ENCODE results near the gene SMIM36.
A peak's percentile ranks its signal among the peaks of the same experiment; 100 is the strongest.
"Not testable (repeated sequence)": the region's sequence is repeated elsewhere in the genome, so short reads cannot be mapped to it uniquely, and the experiment has no call there.

SMIM36 gene

GRCh38 chr17:55507669-55508068 is 3.6 kb downstream of the SMIM36 start:
- not testable (repeated sequence) for DNase-seq (ENCODE audit: low read depth in 3 of 3)

GRCh38 chr17:55501626-55502025 is 9.6 kb downstream of the SMIM36 start:
- not testable (repeated sequence) for DNase-seq (ENCODE audit: low read depth in 3 of 3)

- no peak for DNase-seq (ENCODE audit: low read depth in 3 of 3)
Measured at GRCh38 chr17:55500103-55500502, 11.1 kb downstream of the SMIM36 start.

- no peak for DNase-seq (ENCODE audit: low read depth in 3 of 3)
Measured at GRCh38 chr17:55496094-55496881, 15.0 kb downstream of the SMIM36 start.

GRCh38 chr17:55495239-55495638 is 16.0 kb downstream of the SMIM36 start:
- DNase-seq (ENCODE audit: low read depth in 3 of 3), result no peak

DNA sequence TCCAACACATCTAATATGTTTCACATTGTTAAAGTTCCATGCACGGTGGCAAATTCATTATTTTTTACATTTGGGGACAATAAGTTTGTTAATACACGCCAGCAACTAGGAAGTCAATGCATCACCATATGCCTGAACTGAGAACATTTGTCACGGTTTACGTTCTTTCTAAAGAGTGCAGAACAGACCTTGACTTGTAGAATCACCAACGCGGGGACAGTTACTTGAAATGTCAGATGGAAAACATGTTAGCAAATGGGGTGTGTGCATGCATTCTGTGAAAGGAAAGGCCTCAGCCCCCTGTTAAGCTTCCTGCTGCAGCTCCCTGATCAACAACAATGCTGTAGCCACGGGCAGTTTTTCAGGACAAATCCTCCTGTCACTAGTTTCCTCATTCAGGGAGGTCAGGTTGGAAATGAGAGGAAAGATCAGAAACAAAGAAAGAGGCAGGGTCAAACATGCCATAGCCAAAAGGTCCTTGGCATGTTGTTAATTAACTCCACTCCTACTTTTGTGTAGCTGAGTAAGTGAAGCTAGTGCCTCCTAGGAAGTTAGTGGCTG is 18.4 kb downstream of the SMIM36 start:
- no peak for DNase-seq (ENCODE audit: low read depth in 3 of 3)

- DNase-seq (ENCODE audit: low read depth in 3 of 3), result no peak
Measured at GRCh38 chr17:55490376-55490775, 20.9 kb downstream of the SMIM36 start.

GRCh38 chr17:55487695-55488432 is 23.4 kb downstream of the SMIM36 start:
- DNase-seq (ENCODE audit: low read depth in 3 of 3), result no peak

DNA sequence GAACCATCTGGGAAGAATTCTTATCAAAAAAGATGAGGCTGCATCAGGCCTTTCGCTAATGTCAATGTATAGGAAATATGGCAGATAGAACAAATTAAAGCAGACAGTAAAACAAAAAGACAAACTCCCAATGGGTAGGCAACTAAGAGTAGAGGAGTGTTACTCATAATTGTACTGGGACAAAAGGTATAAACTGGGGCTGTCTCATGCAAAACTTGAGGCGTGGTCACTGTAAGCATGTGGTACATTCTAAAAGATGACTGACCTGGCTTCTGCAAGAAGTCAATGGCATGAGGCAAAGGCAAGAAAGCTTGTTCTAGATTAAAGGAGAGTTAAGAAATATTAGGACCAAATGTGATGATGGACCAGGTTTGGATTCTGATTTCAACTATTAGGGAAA is 26.7 kb downstream of the SMIM36 start:
- no peak for DNase-seq (ENCODE audit: low read depth in 3 of 3)

GRCh38 chr17:55482591-55483389 is 28.5 kb downstream of the SMIM36 start:
- DNase-seq (ENCODE audit: low read depth in 3 of 3), result no peak

GRCh38 chr17:55480631-55481315 is 30.5 kb downstream of the SMIM36 start:
- DNase-seq (ENCODE audit: low read depth in 3 of 3), result no peak

- no peak for DNase-seq (ENCODE audit: low read depth in 3 of 3)
Measured at GRCh38 chr17:55479903-55480302, 31.3 kb downstream of the SMIM36 start.

DNA sequence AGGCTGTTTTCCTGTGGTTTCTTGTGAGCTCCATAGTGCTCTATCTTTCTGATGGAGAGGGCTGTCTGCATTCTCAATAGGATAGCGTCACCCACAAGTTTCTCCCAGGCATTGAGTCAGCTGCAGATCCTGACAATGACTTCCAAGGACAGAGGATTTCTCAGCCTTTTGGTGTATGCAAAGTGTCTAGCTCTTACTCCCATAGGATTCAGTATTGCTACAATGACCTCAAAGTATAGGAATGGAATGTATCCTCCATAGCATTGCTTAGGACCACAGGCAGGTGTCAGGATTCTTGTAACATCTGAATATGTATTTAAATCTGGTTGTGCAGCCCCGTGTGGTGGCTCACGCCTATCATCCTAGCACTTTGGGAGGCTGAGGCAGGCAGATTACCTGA is 32.3 kb downstream of the SMIM36 start:
- no peak for DNase-seq (ENCODE audit: low read depth in 3 of 3)

DNA sequence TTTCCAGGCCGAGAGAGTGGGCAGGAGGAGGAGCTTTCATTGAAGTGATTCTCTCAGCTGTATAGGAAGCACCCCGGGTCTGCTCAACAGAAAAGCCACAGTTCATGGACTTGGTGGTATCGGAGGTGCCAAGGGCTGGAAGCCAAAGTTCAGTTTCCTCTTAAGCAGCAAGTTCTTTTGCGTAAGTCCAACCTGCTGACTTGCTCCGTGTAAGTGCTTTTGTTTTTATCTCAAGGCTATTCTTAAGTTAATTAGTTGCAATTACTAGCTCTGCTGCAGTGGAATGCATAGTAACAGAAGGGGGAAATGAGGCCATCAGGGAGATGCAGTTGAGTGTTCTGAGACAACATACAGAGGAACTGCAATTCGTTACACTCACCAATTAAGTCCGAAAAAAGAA is 44.6 kb downstream of the SMIM36 start:
- no peak for DNase-seq (ENCODE audit: low read depth in 3 of 3)

- DNase-seq (ENCODE audit: low read depth in 3 of 3), result not testable (repeated sequence)
Measured at GRCh38 chr17:55465771-55466170, 45.5 kb downstream of the SMIM36 start.

GRCh38 chr17:55463600-55463999 is 47.7 kb downstream of the SMIM36 start:
- DNase-seq (ENCODE audit: low read depth in 3 of 3), result no peak

- no peak for DNase-seq (ENCODE audit: low read depth in 3 of 3)
Measured at GRCh38 chr17:55462711-55463110, 48.5 kb downstream of the SMIM36 start.

DNA sequence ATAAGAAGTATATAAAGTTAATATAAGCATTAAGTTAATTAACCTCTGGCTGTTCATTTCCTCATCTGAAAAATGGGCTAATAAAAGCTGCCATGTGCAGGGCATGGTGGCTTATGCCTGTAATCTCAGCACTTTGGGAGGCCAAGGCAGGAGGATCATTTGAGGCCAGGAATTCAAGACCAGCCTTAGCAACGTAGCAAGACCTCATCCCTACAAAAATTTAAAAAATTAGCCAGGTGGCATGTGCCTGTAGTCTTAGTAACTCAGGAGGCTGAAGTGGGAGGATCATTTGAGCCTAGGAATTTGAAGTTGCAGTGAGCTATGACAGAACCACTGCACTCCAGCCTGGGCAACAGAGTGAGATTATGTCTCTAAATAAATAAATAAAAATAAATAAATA is 49.0 kb downstream of the SMIM36 start:
- no peak for DNase-seq (ENCODE audit: low read depth in 3 of 3)

- peak; percentile 37 to 67 (median 56) for DNase-seq (ENCODE audit: low read depth in 3 of 3)
Measured at GRCh38 chr17:55458978-55459377, 52.3 kb downstream of the SMIM36 start.

- DNase-seq (ENCODE audit: low read depth in 3 of 3), result no peak
Measured at GRCh38 chr17:55458287-55458900, 52.9 kb downstream of the SMIM36 start.

All from stimulated activated CD4-positive, alpha-beta T cell treated with anti-CD3 and anti-CD28 coated beads, TNF-alpha, amount 100 ng/mL, for 48 hours (primary cell).